T-helper 1 cell treated with Interleukin-12 subunit alpha and Interleukin-12 subunit beta and Interleukin-4 antibody, amounts not matched to agents 30 μg/mL and 1 μg/mL, for 36 hours (primary cell): Measurements from ENCODE around the gene CACNA1C.

Experiments used
- H3K27ac Mint-ChIP-seq: one replicate; pipeline ENCODE4 v1.8.0; 2021; ENCODE audit warnings: mild to moderate bottlenecking, mixed read lengths
- H3K27me3 Mint-ChIP-seq: one replicate; pipeline ENCODE4 v1.8.0; 2021; ENCODE audit warnings: low read depth, mixed read lengths
- H3K36me3 Mint-ChIP-seq: one replicate; pipeline ENCODE4 v1.8.0; 2021; ENCODE audit warnings: low read depth, mixed read lengths
- H3K4me1 Mint-ChIP-seq: one replicate; pipeline ENCODE4 v1.8.0; 2021; ENCODE audit warnings: low read depth, mixed read lengths
- H3K4me3 Mint-ChIP-seq: one replicate; pipeline ENCODE4 v1.8.0; 2021; ENCODE audit warnings: mild to moderate bottlenecking, moderate library complexity, mixed read lengths
- H3K9me3 Mint-ChIP-seq: one replicate; pipeline ENCODE4 v1.8.0; 2021; ENCODE audit warnings: mixed read lengths

Gene CACNA1C

GRCh38 chr12:2166696-2167095, 113.9 kb downstream of the CACNA1C start:
- no peak overlapping the region for H3K27ac Mint-ChIP-seq
- H3K4me1 Mint-ChIP-seq = no peaks in the 10 kb centered on the region
- H3K36me3 Mint-ChIP-seq = no peaks in the 10 kb centered on the region
- H3K9me3 Mint-ChIP-seq = peaks cover 20% of the 10 kb centered on the region
- no peak overlapping the region for H3K4me3 Mint-ChIP-seq
- H3K27me3 Mint-ChIP-seq = peaks cover 5% of the 10 kb centered on the region

GRCh38 chr12:2167231-2167630, 114.4 kb downstream of the CACNA1C start:
- H3K36me3 Mint-ChIP-seq = no peaks in the 10 kb centered on the region
- no peak overlapping the region for H3K4me3 Mint-ChIP-seq
- H3K27me3 Mint-ChIP-seq = peaks cover 5% of the 10 kb centered on the region
- H3K4me1 Mint-ChIP-seq = no peaks in the 10 kb centered on the region
- peaks cover 20% of the 10 kb centered on the region for H3K9me3 Mint-ChIP-seq
- no peak overlapping the region for H3K27ac Mint-ChIP-seq

DNA sequence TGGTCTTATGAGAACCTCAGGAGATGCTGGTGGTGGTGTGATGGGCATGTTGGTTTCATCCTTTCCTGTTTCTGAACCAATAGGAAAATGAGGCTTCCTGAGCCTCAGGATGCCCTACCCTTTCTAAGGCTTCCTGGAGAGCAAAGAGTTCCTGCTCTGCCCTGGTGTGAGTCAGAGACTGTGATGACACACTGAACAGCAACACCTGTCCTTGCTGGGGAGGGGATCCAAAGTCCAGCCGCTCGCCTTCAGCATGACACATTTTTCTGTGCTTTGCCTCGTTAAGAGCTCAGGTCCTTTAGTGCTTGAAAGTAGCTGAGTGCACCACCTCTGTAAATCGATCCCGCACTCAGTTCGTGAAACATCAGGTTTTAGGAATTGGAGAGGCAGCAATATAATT, 116.0 kb downstream of the CACNA1C start:
- Mint-ChIP-seq H3K27ac (no peak overlapping the region), H3K27me3 (peaks cover 7% of the 10 kb centered on the region), H3K4me3 (no peak overlapping the region), H3K9me3 (peaks cover 20% of the 10 kb centered on the region), H3K36me3 (no peaks in the 10 kb centered on the region), H3K4me1 (no peaks in the 10 kb centered on the region)

GRCh38 chr12:2169489-2169888, 116.7 kb downstream of the CACNA1C start:
- H3K27me3 Mint-ChIP-seq = peaks cover 10% of the 10 kb centered on the region
- peaks cover 20% of the 10 kb centered on the region for H3K9me3 Mint-ChIP-seq
- H3K4me1 Mint-ChIP-seq = no peaks in the 10 kb centered on the region
- H3K36me3 Mint-ChIP-seq = no peaks in the 10 kb centered on the region
- no peak overlapping the region for H3K4me3 Mint-ChIP-seq
- no peak overlapping the region for H3K27ac Mint-ChIP-seq

DNA sequence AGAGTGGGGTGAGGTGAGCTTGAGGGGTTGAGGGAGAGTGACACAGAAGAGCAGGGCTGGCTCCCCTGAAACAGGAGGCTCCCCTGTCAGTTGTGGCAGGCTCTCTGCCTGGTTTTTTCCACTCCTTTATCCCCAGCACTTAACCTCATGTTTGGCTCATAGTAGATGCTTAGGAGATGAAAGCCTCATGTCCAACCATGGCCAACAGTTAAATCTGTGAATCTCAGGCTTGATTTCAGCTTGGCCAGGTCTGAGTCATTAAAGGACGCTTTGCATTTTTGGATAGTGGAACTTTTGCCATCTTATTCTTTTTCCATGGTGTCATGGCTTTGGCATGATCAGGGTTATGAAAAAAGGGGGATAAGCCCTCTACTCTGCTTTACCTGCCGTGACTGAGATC, 117.2 kb downstream of the CACNA1C start:
- Mint-ChIP-seq H3K9me3 (peaks cover 20% of the 10 kb centered on the region), H3K4me3 (no peak overlapping the region), H3K36me3 (no peaks in the 10 kb centered on the region), H3K27ac (no peak overlapping the region), H3K27me3 (peaks cover 14% of the 10 kb centered on the region), H3K4me1 (no peaks in the 10 kb centered on the region)

GRCh38 chr12:2170376-2170775, 117.6 kb downstream of the CACNA1C start:
- Mint-ChIP-seq H3K27me3 (peaks cover 14% of the 10 kb centered on the region), H3K36me3 (no peaks in the 10 kb centered on the region), H3K9me3 (peaks cover 20% of the 10 kb centered on the region), H3K4me3 (no peak overlapping the region), H3K27ac (no peak overlapping the region), H3K4me1 (no peaks in the 10 kb centered on the region)

GRCh38 chr12:2171672-2172426, 119.1 kb downstream of the CACNA1C start:
- Mint-ChIP-seq H3K36me3 (no peaks in the 10 kb centered on the region), H3K27ac (no peak overlapping the region), H3K4me3 (no peak overlapping the region), H3K4me1 (no peaks in the 10 kb centered on the region), H3K27me3 (peaks cover 14% of the 10 kb centered on the region), H3K9me3 (peaks cover 15% of the 10 kb centered on the region)

- H3K27me3 Mint-ChIP-seq = peaks cover 14% of the 10 kb centered on the region
- no peak overlapping the region for H3K4me3 Mint-ChIP-seq
- no peaks in the 10 kb centered on the region for H3K36me3 Mint-ChIP-seq
- no peaks in the 10 kb centered on the region for H3K4me1 Mint-ChIP-seq
- no peak overlapping the region for H3K27ac Mint-ChIP-seq
- peaks cover 8% of the 10 kb centered on the region for H3K9me3 Mint-ChIP-seq
Measured at GRCh38 chr12:2172491-2173214, 119.9 kb downstream of the CACNA1C start.

DNA sequence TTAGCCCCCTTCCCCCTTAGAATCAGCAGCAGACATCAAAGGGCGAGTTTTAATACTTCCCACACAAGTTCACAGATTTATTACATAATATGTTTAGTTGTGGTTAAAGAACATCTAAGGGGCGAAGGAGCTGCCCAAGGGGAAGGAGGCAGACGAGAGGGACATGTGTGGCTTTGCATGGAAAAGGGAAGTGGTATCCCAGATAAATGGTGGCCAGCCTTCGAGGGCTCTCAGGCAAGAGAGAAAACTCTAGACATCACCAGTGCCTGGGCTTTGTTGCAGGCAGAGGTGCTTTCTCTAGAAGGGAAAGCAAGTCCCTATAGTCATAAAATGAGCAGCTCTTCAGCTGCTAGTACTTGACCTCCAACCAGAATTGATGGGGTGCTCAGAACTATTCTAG, 121.2 kb downstream of the CACNA1C start:
- Mint-ChIP-seq H3K4me3 (no peak overlapping the region), H3K27ac (no peak overlapping the region), H3K36me3 (no peaks in the 10 kb centered on the region), H3K9me3 (no peaks in the 10 kb centered on the region), H3K4me1 (no peaks in the 10 kb centered on the region), H3K27me3 (peaks cover 15% of the 10 kb centered on the region)

DNA sequence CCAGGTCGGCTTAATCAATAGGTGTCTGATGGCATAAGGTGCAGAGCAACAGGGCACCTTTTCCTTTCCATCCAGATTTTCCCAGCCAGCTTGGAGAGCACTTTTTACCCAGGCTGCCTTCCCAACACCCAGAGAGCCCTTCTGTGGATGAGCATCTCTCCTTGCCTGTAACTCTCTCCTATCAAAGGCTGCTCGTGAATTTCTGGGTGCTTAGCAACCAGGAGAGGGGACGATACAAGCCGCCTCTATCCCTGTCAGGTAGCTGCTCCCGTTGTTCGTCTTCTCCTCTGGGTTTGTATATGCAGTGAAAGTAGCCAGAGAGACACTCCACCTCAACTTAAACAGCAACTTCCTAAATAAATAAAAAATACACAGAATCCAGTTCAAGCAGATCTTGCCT, 124.2 kb downstream of the CACNA1C start:
- no peaks in the 10 kb centered on the region for H3K4me1 Mint-ChIP-seq
- H3K36me3 Mint-ChIP-seq = no peaks in the 10 kb centered on the region
- H3K27ac Mint-ChIP-seq = no peak overlapping the region
- H3K4me3 Mint-ChIP-seq = no peak overlapping the region
- peaks cover 15% of the 10 kb centered on the region for H3K27me3 Mint-ChIP-seq
- no peaks in the 10 kb centered on the region for H3K9me3 Mint-ChIP-seq

GRCh38 chr12:2177751-2178150, 125.0 kb downstream of the CACNA1C start:
- no peak overlapping the region for H3K4me3 Mint-ChIP-seq
- no peaks in the 10 kb centered on the region for H3K9me3 Mint-ChIP-seq
- no peaks in the 10 kb centered on the region for H3K36me3 Mint-ChIP-seq
- peaks cover 15% of the 10 kb centered on the region for H3K27me3 Mint-ChIP-seq
- H3K4me1 Mint-ChIP-seq = no peaks in the 10 kb centered on the region
- H3K27ac Mint-ChIP-seq = no peak overlapping the region

GRCh38 chr12:2179058-2179457, 126.3 kb downstream of the CACNA1C start:
- H3K4me1 Mint-ChIP-seq = no peaks in the 10 kb centered on the region
- peaks cover 11% of the 10 kb centered on the region for H3K27me3 Mint-ChIP-seq
- no peaks in the 10 kb centered on the region for H3K9me3 Mint-ChIP-seq
- H3K27ac Mint-ChIP-seq = no peak overlapping the region
- H3K4me3 Mint-ChIP-seq = no peak overlapping the region
- no peaks in the 10 kb centered on the region for H3K36me3 Mint-ChIP-seq

- H3K36me3 Mint-ChIP-seq = no peaks in the 10 kb centered on the region
- H3K27me3 Mint-ChIP-seq = peaks cover 10% of the 10 kb centered on the region
- no peaks in the 10 kb centered on the region for H3K9me3 Mint-ChIP-seq
- no peak overlapping the region for H3K27ac Mint-ChIP-seq
- peaks cover 2% of the 10 kb centered on the region for H3K4me1 Mint-ChIP-seq
- no peak overlapping the region for H3K4me3 Mint-ChIP-seq
Measured at GRCh38 chr12:2179953-2180736, 127.4 kb downstream of the CACNA1C start.

DNA sequence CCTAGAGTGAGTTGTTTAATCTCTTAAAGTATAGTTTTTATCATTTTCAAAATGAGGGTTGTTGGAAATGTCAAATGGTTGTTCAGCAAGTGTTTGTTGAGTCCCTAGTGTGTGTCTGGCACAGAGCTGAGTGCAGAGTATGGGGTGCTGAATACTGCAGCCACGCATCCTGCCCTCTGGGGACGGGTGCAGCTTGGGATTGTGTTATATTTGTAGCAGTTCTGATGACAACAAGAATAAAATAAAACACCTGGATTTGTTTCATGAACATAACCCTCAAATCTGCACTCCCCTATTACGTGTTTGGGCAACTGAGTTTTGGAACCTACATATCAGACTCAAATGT, 127.9 kb downstream of the CACNA1C start:
- H3K27me3 Mint-ChIP-seq = peaks cover 10% of the 10 kb centered on the region
- H3K27ac Mint-ChIP-seq = no peak overlapping the region
- H3K4me1 Mint-ChIP-seq = peaks cover 2% of the 10 kb centered on the region
- H3K9me3 Mint-ChIP-seq = no peaks in the 10 kb centered on the region
- H3K4me3 Mint-ChIP-seq = no peak overlapping the region
- no peaks in the 10 kb centered on the region for H3K36me3 Mint-ChIP-seq
